ENCODE data around the gene PRELID3B.
"Not testable (repeated sequence)": the region's sequence is repeated elsewhere in the genome, so short reads cannot be mapped to it uniquely, and the experiment has no call there.

PRELID3B gene

GRCh38 chr20:59047938-59048680 is 5.5 kb upstream of the PRELID3B start:
- DNase-seq: no peak

- DNase-seq: no peak
Measured at GRCh38 chr20:59046862-59047261, 4.3 kb upstream of the PRELID3B start.

- DNase-seq: no peak
Measured at GRCh38 chr20:59044796-59045195, 2.2 kb upstream of the PRELID3B start.

GRCh38 chr20:59044295-59044694 is 1.7 kb upstream of the PRELID3B start:
- DNase-seq: no peak

- no peak for DNase-seq
Measured at GRCh38 chr20:59043698-59044097, 1.1 kb upstream of the PRELID3B start.

- DNase-seq: peak; percentile 33
Measured at GRCh38 chr20:59042796-59043631, 428 bp upstream of the PRELID3B start.

GRCh38 chr20:59041487-59041886 is 1.1 kb downstream of the PRELID3B start:
- DNase-seq: not testable (repeated sequence)

- DNase-seq: no peak
Measured at GRCh38 chr20:59040667-59041066, 1.9 kb downstream of the PRELID3B start.

- no peak for DNase-seq
Measured at GRCh38 chr20:59039233-59039632, 3.4 kb downstream of the PRELID3B start.

- DNase-seq: no peak
Measured at GRCh38 chr20:59037386-59037785, 5.2 kb downstream of the PRELID3B start.

GRCh38 chr20:59035381-59035780 is 7.2 kb downstream of the PRELID3B start:
- DNase-seq: no peak

GRCh38 chr20:59033616-59034165 is 8.9 kb downstream of the PRELID3B start:
- peak; percentile 99 for DNase-seq

GRCh38 chr20:59033093-59033492 is 9.5 kb downstream of the PRELID3B start:
- DNase-seq: no peak

- DNase-seq: peak; percentile 88
Measured at GRCh38 chr20:59032713-59033059, 9.9 kb downstream of the PRELID3B start.

- peak; percentile 98 for DNase-seq
Measured at GRCh38 chr20:59032023-59032712, 10.4 kb downstream of the PRELID3B start, which contains the start of gene ATP5F1E. ATP5F1E (minus strand) TSS chr20:59032335; CDS start chr20:59032251, 84 bp downstream.

- DNase-seq: no peak
Measured at GRCh38 chr20:59031564-59032022, 11.0 kb downstream of the PRELID3B start.

- DNase-seq: no peak
Measured at GRCh38 chr20:59030911-59031563, 11.5 kb downstream of the PRELID3B start.

- no peak for DNase-seq
Measured at GRCh38 chr20:59028812-59029211, 13.8 kb downstream of the PRELID3B start.

GRCh38 chr20:59027741-59028320 is 14.8 kb downstream of the PRELID3B start:
- DNase-seq: no peak

GRCh38 chr20:59026904-59027740 is 15.5 kb downstream of the PRELID3B start:
- DNase-seq: no peak

- DNase-seq: no peak
Measured at GRCh38 chr20:59025511-59025910, 17.1 kb downstream of the PRELID3B start.

All from NCI-H1105 treated with DMSO at 0.1 percent for 48 hours (cell line).